Measurements from ENCODE around the gene TAF3.

Gene TAF3

GRCh38 chr10:7937315-7937945 lies 119.1 kb downstream of the TAF3 start:
- no peak for DNase-seq (ENCODE audit: low read depth in 2 of 2)

- DNase-seq (ENCODE audit: low read depth in 2 of 2): no peak
Observed at GRCh38 chr10:7941576-7941975, 123.3 kb downstream of the TAF3 start.

- DNase-seq (ENCODE audit: low read depth in 2 of 2): no peak
Observed at GRCh38 chr10:7942316-7942715, 124.0 kb downstream of the TAF3 start.

- no peak for DNase-seq (ENCODE audit: low read depth in 2 of 2)
Observed at GRCh38 chr10:7942859-7943258, 124.6 kb downstream of the TAF3 start.

GRCh38 chr10:7944215-7944480 lies 125.8 kb downstream of the TAF3 start:
- DNase-seq (ENCODE audit: low read depth in 2 of 2): no peak

GRCh38 chr10:7944537-7944936 lies 126.2 kb downstream of the TAF3 start:
- no peak for DNase-seq (ENCODE audit: low read depth in 2 of 2)

GRCh38 chr10:7945034-7945433 lies 126.7 kb downstream of the TAF3 start:
- DNase-seq (ENCODE audit: low read depth in 2 of 2): no peak

GRCh38 chr10:7945469-7946187 lies 127.3 kb downstream of the TAF3 start:
- no peak for DNase-seq (ENCODE audit: low read depth in 2 of 2)

GRCh38 chr10:7948371-7949000 lies 130.2 kb downstream of the TAF3 start:
- no peak for DNase-seq (ENCODE audit: low read depth in 2 of 2)

- no peak for DNase-seq (ENCODE audit: low read depth in 2 of 2)
Observed at GRCh38 chr10:7950981-7951847, 132.9 kb downstream of the TAF3 start.

- no peak for DNase-seq (ENCODE audit: low read depth in 2 of 2)
Observed at GRCh38 chr10:7952266-7952665, 134.0 kb downstream of the TAF3 start.

- no peak for DNase-seq (ENCODE audit: low read depth in 2 of 2)
Observed at GRCh38 chr10:7953447-7953846, 135.1 kb downstream of the TAF3 start.

- no peak for DNase-seq (ENCODE audit: low read depth in 2 of 2)
Observed at GRCh38 chr10:7955446-7955845, 137.1 kb downstream of the TAF3 start.

- no peak for DNase-seq (ENCODE audit: low read depth in 2 of 2)
Observed at GRCh38 chr10:7956508-7956907, 138.2 kb downstream of the TAF3 start.

GRCh38 chr10:7957591-7957990 lies 139.3 kb downstream of the TAF3 start:
- DNase-seq (ENCODE audit: low read depth in 2 of 2): no peak

GRCh38 chr10:7958442-7958841 lies 140.1 kb downstream of the TAF3 start:
- no peak for DNase-seq (ENCODE audit: low read depth in 2 of 2)

- DNase-seq (ENCODE audit: low read depth in 2 of 2): no peak
Observed at GRCh38 chr10:7960108-7960507, 141.8 kb downstream of the TAF3 start.

GRCh38 chr10:7962592-7962991 lies 144.3 kb downstream of the TAF3 start:
- no peak for DNase-seq (ENCODE audit: low read depth in 2 of 2)

GRCh38 chr10:7965457-7965856 lies 147.2 kb downstream of the TAF3 start:
- no peak for DNase-seq (ENCODE audit: low read depth in 2 of 2)

GRCh38 chr10:7967035-7967434 lies 148.7 kb downstream of the TAF3 start:
- DNase-seq (ENCODE audit: low read depth in 2 of 2): no peak

- no peak for DNase-seq (ENCODE audit: low read depth in 2 of 2)
Observed at GRCh38 chr10:7968510-7969112, 150.3 kb downstream of the TAF3 start.

GRCh38 chr10:7969623-7970022 lies 151.3 kb downstream of the TAF3 start:
- DNase-seq (ENCODE audit: low read depth in 2 of 2): no peak

All from stimulated activated CD8-positive, alpha-beta memory T cell treated with anti-CD3 and anti-CD28 coated beads, Interleukin-15, amount 100 ng/mL, for 4 hours (primary cell).